T-helper 17 cell (primary cell): Measurements from ENCODE around the gene ICE2. TPM values are rescaled to one million over a fixed set of nuclear protein-coding genes. Genes with fewer than 3 reads are reported as not detected.
A peak's percentile ranks its signal among the peaks of the same experiment; 100 is the strongest.

Experiments
- ATAC-seq: fragments of 150-1000 bp; cut with Tn5 transposase; 2 replicates; pipeline ENCODE4 v1.10.0; 2021; ENCODE audit warnings: mild to moderate bottlenecking, moderate library complexity
- DNase-seq, 3 donors: peaks; one replicate each; pipeline versions ENCODE4 v3.0.0 to v3.0.0-alpha.2; 2020 to 2021
- H3K9me3 ChIP-seq: one replicate; pipeline ENCODE4 v1.7.0; 2013; ENCODE audit warnings: low read length, mild to moderate bottlenecking; ENCODE audit not compliant: control insufficient read depth, poor library complexity, severe bottlenecking
- H3K27ac Mint-ChIP-seq: one replicate; pipeline ENCODE4 v1.8.0; 2022; ENCODE audit warnings: mild to moderate bottlenecking, moderate library complexity, mixed read lengths
- H3K27me3 Mint-ChIP-seq: one replicate; pipeline ENCODE4 v1.8.0; 2022; ENCODE audit warnings: mixed read lengths
- H3K36me3 Mint-ChIP-seq: one replicate; pipeline ENCODE4 v1.8.0; 2022; ENCODE audit warnings: low read depth, mixed read lengths
- H3K4me1 Mint-ChIP-seq: one replicate; pipeline ENCODE4 v1.8.0; 2022; ENCODE audit warnings: mild to moderate bottlenecking, mixed read lengths
- H3K4me3 Mint-ChIP-seq: one replicate; pipeline ENCODE4 v1.8.0; 2022; ENCODE audit warnings: mild to moderate bottlenecking, moderate library complexity, mixed read lengths
- total RNA-seq, 4 donors: library from RNA in 2 of 4; stranded (reverse) in 2 of 4; gene quantifications; one replicate each; pipeline ENCODE4 v1.2.3 and lab custom pipeline; 2022 to 2026

ICE2 gene
- total RNA-seq, 2 donors from 2014 or later = 32.9 to 39.8 TPM

GRCh38 chr15:60512937-60513336, 34.0 kb upstream of the ICE2 start:
- H3K27me3 Mint-ChIP-seq = no peaks in the 10 kb centered on the region
- H3K4me1 Mint-ChIP-seq = peaks cover 53% of the 10 kb centered on the region
- H3K27ac Mint-ChIP-seq = peak overlapping the region; percentile 94
- no peaks in the 10 kb centered on the region for H3K9me3 ChIP-seq
- no peak overlapping the region for H3K4me3 Mint-ChIP-seq
- peaks cover 18% of the 10 kb centered on the region for H3K36me3 Mint-ChIP-seq
- no peak for ATAC-seq
- DNase-seq = no peak

DNA sequence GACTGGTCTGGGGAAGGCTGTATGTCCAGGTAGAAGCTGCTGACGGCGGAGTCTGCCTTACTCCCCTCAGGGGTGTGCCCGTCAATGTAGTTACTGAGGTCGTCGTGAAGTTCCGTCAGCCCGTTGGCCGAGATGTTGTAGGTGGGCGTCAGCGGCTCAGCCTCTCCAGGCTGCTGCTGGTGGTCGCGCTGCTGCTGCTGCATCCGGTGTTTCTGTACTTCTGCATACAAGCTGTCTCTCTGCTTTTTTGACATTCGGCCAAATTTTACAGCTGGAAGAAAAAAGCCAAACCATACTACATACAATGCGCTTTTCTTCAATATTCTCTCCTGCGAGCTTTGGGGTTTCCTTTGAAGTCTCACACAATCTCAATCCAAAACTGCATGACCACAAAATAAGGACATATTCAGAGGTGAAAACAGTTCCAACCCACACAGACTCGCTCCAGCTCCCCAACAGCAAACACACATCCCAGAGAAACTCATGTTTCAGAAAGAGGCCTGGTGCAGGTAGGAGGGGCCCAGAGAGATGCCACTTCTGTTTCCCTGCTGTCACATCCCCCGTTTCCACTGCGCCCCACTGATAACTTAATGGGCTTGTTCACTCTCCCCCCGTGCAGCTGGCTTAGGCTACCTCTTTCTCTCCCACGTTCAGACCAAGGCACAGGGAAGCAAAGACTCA, 32.5 kb upstream of the ICE2 start:
- no peaks in the 10 kb centered on the region for H3K9me3 ChIP-seq
- Mint-ChIP-seq H3K4me1 (peaks cover 54% of the 10 kb centered on the region), H3K4me3 (peak overlapping the region; percentile 66), H3K27me3 (no peaks in the 10 kb centered on the region), H3K27ac (peak overlapping the region; percentile 94), H3K36me3 (peaks cover 14% of the 10 kb centered on the region)
- ATAC-seq (no peak), DNase-seq (no peak)

- no peaks in the 10 kb centered on the region for H3K9me3 ChIP-seq
- Mint-ChIP-seq H3K36me3 (peaks cover 14% of the 10 kb centered on the region), H3K4me3 (peak overlapping the region; percentile 47), H3K27me3 (no peaks in the 10 kb centered on the region), H3K4me1 (peaks cover 54% of the 10 kb centered on the region), H3K27ac (peak overlapping the region; percentile 94)
- ATAC-seq (no peak), DNase-seq (no peak)
Observed at GRCh38 chr15:60510006-60510405, 31.1 kb upstream of the ICE2 start.

DNA sequence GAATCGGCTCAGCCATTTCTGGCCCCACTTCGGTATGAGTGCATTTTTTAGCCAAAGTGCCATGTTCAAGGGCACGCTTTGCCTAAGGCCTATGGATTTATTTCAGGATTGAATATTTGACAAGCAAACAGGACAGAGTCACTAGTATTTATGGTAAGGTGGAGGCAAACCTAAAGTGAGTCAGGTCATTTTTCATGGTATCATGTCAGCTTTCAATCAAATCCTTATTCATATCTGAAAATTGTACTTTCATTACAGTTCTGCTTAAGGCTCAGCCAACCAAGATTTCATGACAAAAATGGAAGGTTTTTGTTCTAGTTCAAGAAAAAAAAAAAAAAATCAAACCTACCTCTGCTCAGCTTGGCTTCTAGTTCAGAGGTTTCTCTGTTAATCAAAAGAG, 30.5 kb upstream of the ICE2 start:
- H3K4me1 Mint-ChIP-seq = peaks cover 53% of the 10 kb centered on the region
- DNase-seq (no peak), ATAC-seq (no peak)
- peaks cover 14% of the 10 kb centered on the region for H3K36me3 Mint-ChIP-seq
- peak overlapping the region; percentile 94 for H3K27ac Mint-ChIP-seq
- H3K27me3 Mint-ChIP-seq = no peaks in the 10 kb centered on the region
- H3K9me3 ChIP-seq = no peaks in the 10 kb centered on the region
- H3K4me3 Mint-ChIP-seq = no peak overlapping the region

DNA sequence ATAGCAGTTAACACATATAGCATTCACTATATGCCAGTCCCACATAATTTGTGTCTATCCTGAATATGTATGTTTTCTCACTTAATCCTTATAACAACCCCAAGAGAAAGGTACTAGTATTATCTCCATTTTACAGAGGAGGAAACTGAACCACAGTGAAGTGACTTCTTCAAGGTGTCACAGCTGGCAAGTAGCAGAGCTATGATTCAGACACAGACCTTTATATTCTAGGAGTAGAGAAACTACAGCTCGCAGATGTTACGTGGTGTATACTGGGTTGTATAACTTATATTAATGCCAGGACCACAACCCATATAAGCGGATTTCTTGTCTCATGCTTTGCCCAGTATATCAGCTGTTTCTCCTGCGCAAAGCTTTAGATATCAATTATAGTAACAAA, 29.5 kb upstream of the ICE2 start:
- DNase-seq (no peak), ATAC-seq (peak; percentile 32)
- peak overlapping the region; percentile 94 for H3K27ac Mint-ChIP-seq
- H3K9me3 ChIP-seq = no peaks in the 10 kb centered on the region
- H3K4me3 Mint-ChIP-seq = peak overlapping the region; percentile 57
- no peaks in the 10 kb centered on the region for H3K27me3 Mint-ChIP-seq
- peaks cover 49% of the 10 kb centered on the region for H3K4me1 Mint-ChIP-seq
- H3K36me3 Mint-ChIP-seq = peaks cover 11% of the 10 kb centered on the region

GRCh38 chr15:60507596-60508424, 28.9 kb upstream of the ICE2 start:
- Mint-ChIP-seq H3K4me1 (peaks cover 48% of the 10 kb centered on the region), H3K4me3 (peak overlapping the region; percentile 57), H3K36me3 (peaks cover 10% of the 10 kb centered on the region), H3K27ac (peak overlapping the region; percentile 94), H3K27me3 (no peaks in the 10 kb centered on the region)
- H3K9me3 ChIP-seq = no peaks in the 10 kb centered on the region
- peak; percentile 88 for ATAC-seq
- peak in 1 of 3 donors; percentile 44 for DNase-seq

DNA sequence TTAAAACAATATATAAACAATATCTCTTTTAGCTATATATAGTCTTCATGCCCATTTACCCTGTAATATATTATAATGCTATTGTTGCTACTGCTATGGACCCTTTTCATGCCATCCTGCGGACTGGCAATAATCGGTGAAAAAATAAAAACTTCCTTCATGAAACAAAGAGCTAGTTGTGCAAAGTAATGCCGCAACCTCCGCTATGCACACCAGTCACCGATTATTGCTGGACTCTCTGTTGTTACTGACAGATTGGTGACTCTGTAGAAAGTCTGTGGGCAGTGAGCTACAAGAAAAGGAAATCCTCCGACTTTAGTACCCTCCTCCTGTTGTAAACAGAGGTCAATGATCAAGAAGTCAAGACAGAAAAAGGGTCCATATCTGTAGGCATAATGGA, 17.9 kb upstream of the ICE2 start:
- no peak for ATAC-seq
- no peak overlapping the region for H3K4me3 Mint-ChIP-seq
- no peaks in the 10 kb centered on the region for H3K9me3 ChIP-seq
- no peak for DNase-seq
- H3K27me3 Mint-ChIP-seq = no peaks in the 10 kb centered on the region
- H3K4me1 Mint-ChIP-seq = peaks cover 17% of the 10 kb centered on the region
- H3K36me3 Mint-ChIP-seq = no peaks in the 10 kb centered on the region
- H3K27ac Mint-ChIP-seq = peak overlapping the region; percentile 70

DNA sequence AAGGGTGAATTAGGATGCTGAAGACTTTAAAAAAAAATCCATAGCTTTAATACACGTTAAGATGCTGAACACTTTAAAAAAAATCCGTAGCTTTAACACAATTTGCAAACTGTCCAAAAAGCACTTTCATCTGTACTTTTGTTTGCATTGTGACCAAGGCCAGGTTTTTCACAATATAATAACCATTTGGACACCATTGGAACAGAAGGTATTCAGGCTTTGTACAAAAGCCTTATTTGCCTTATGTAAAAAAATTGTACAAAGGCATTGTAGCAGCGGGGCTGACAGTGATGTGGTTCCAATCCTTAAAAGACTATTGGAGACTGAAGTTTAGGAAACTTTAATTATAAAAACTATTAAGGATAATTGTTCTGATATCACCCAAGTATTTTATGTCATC, 15.2 kb upstream of the ICE2 start:
- H3K27ac Mint-ChIP-seq = peak overlapping the region; percentile 89
- no peak for ATAC-seq
- no peaks in the 10 kb centered on the region for H3K36me3 Mint-ChIP-seq
- H3K27me3 Mint-ChIP-seq = no peaks in the 10 kb centered on the region
- peaks cover 14% of the 10 kb centered on the region for H3K4me1 Mint-ChIP-seq
- no peak for DNase-seq
- H3K4me3 Mint-ChIP-seq = peak overlapping the region; percentile 66
- no peaks in the 10 kb centered on the region for H3K9me3 ChIP-seq

DNA sequence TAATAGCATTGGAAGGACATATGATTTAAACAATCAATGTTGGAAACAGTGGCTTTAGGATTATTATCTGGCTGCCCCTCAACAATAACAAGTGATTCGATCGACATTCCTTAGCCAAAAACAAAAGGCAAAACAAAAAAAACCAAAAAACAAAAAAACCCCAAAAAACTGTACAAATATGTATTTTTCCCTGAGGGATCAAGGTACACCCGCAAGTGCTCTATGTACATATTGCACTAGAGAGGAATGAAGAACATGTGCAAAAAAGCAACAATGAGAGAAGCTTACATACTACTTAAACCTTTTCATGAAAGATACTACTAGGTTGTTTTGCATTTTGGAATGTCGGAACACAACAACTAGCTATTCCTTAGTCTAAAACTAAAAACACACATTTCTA, 14.2 kb upstream of the ICE2 start:
- H3K4me3 Mint-ChIP-seq = no peak overlapping the region
- no peak for ATAC-seq
- H3K27ac Mint-ChIP-seq = peak overlapping the region; percentile 89
- DNase-seq = no peak
- H3K27me3 Mint-ChIP-seq = no peaks in the 10 kb centered on the region
- peaks cover 12% of the 10 kb centered on the region for H3K4me1 Mint-ChIP-seq
- no peaks in the 10 kb centered on the region for H3K36me3 Mint-ChIP-seq
- H3K9me3 ChIP-seq = no peaks in the 10 kb centered on the region

- peaks cover 9% of the 10 kb centered on the region for H3K4me1 Mint-ChIP-seq
- H3K4me3 Mint-ChIP-seq = no peak overlapping the region
- ATAC-seq (no peak), DNase-seq (no peak)
- H3K27me3 Mint-ChIP-seq = no peaks in the 10 kb centered on the region
- no peaks in the 10 kb centered on the region for H3K9me3 ChIP-seq
- H3K27ac Mint-ChIP-seq = peak overlapping the region; percentile 86
- H3K36me3 Mint-ChIP-seq = no peaks in the 10 kb centered on the region
Observed at GRCh38 chr15:60486742-60487141, 7.8 kb upstream of the ICE2 start.

DNA sequence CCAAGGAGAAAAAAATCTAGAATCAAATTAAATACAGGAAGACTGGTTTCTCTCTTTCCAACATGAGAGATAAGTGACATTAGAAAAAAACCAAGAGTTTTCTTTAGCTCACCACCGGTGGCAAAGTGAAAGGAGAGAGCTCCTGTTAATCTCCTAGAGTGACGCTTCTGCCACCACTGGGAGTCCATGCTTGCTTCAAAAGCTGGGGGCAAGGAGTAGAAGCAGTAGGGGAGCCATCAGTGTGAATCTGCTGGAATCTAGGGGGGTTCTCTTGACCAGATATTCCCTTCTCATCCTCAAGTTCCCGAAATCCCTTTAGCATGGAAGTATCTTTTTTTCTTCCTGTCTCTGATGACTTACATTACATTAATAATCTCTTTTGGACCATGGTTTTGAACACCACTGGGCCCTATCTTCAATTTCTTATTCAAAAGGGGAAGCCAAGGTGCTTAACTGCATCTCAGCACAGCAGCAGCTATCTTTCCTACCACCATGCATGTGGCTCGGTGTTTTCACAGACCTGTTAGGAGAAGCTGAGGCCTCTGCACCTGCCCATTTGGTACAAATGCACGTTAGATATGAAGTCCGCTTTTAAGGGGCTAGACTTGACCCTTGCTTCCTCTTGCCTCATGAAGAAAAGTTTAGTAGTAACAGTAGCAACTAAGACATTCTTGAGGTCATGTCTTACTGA, 6.6 kb upstream of the ICE2 start:
- no peak for DNase-seq
- no peaks in the 10 kb centered on the region for H3K27me3 Mint-ChIP-seq
- no peaks in the 10 kb centered on the region for H3K9me3 ChIP-seq
- H3K4me3 Mint-ChIP-seq = no peak overlapping the region
- no peaks in the 10 kb centered on the region for H3K36me3 Mint-ChIP-seq
- ATAC-seq = peak; percentile 25
- peaks cover 9% of the 10 kb centered on the region for H3K4me1 Mint-ChIP-seq
- H3K27ac Mint-ChIP-seq = peak overlapping the region; percentile 86

- no peak for DNase-seq
- Mint-ChIP-seq H3K4me3 (no peak overlapping the region), H3K36me3 (peaks cover 3% of the 10 kb centered on the region), H3K4me1 (peaks cover 29% of the 10 kb centered on the region), H3K27ac (no peak overlapping the region), H3K27me3 (no peaks in the 10 kb centered on the region)
- H3K9me3 ChIP-seq = no peaks in the 10 kb centered on the region
- no peak for ATAC-seq
Observed at GRCh38 chr15:60483042-60483441, 4.1 kb upstream of the ICE2 start.

- no peak overlapping the region for H3K4me3 Mint-ChIP-seq
Observed at GRCh38 chr15:60480888-60481287, 1.9 kb upstream of the ICE2 start.

More at GRCh38 chr15:60480888-60481287, 1.9 kb upstream of the ICE2 start:
- peak overlapping the region; percentile 99 for H3K27ac Mint-ChIP-seq
- DNase-seq (no peak), ATAC-seq (no peak)
- H3K9me3 ChIP-seq = no peaks in the 10 kb centered on the region
- peaks cover 3% of the 10 kb centered on the region for H3K36me3 Mint-ChIP-seq
- peaks cover 38% of the 10 kb centered on the region for H3K4me1 Mint-ChIP-seq
- no peaks in the 10 kb centered on the region for H3K27me3 Mint-ChIP-seq
